Endothelial cell (in vitro differentiated cells): ENCODE measurements around the gene CBR4. TPM values are rescaled to one million over a fixed set of nuclear protein-coding genes. Genes with fewer than 3 reads are reported as not detected.

ENCODE experiments used
- DNase-seq: peaks from one replicate; pipeline ENCODE4 v3.0.0; 2021; ENCODE audit warnings: low spot score
- H3K27ac Mint-ChIP-seq: one replicate; pipeline ENCODE4 v1.8.0; 2021; ENCODE audit warnings: mixed read lengths, inconsistent platforms; ENCODE audit not compliant: unreplicated experiment
- H3K27me3 Mint-ChIP-seq: one replicate; pipeline ENCODE4 v1.8.0; 2021; ENCODE audit warnings: mild to moderate bottlenecking, moderate library complexity, mixed read lengths, inconsistent platforms; ENCODE audit not compliant: unreplicated experiment
- H3K36me3 Mint-ChIP-seq: one replicate; pipeline ENCODE4 v1.8.0; 2021; ENCODE audit warnings: mild to moderate bottlenecking, low read depth, mixed read lengths, inconsistent platforms; ENCODE audit not compliant: unreplicated experiment
- H3K4me1 Mint-ChIP-seq: one replicate; pipeline ENCODE4 v1.8.0; 2021; ENCODE audit warnings: mild to moderate bottlenecking, mixed read lengths, inconsistent platforms; ENCODE audit not compliant: unreplicated experiment
- H3K4me3 Mint-ChIP-seq: one replicate; pipeline ENCODE4 v1.8.0; 2021; ENCODE audit warnings: mild to moderate bottlenecking, mixed read lengths, inconsistent platforms; ENCODE audit not compliant: unreplicated experiment
- H3K9me3 Mint-ChIP-seq: one replicate; pipeline ENCODE4 v1.8.0; 2021; ENCODE audit warnings: mixed read lengths, inconsistent platforms; ENCODE audit not compliant: unreplicated experiment
- CTCF ChIP-seq: fragments of 200-600 bp; sonication (generic); IDR thresholded peaks from one replicate; pipeline ENCODE4 v1.5.0; 2021; ENCODE audit warnings: antibody characterized with exemption; ENCODE audit not compliant: unreplicated experiment
- total RNA-seq: library from RNA; stranded (reverse); fragmentation: NEBNext Ultra II Directional; extraction: Animal tissue kit (Norgen Biotek cat#: 25700); gene quantifications from one replicate; pipeline ENCODE4 v1.2.1, GENCODE V29; 2021; ENCODE audit not compliant: unreplicated experiment

Gene CBR4
- total RNA-seq, 1 donor from 2014 or later = 21.4 TPM

GRCh38 chr4:168945291-168945690, 64.8 kb downstream of the CBR4 start:
- H3K36me3 Mint-ChIP-seq = no peaks in the 10 kb centered on the region
- H3K4me3 Mint-ChIP-seq = no peak overlapping the region
- no peaks in the 10 kb centered on the region for H3K4me1 Mint-ChIP-seq
- no peaks in the 10 kb centered on the region for H3K9me3 Mint-ChIP-seq
- no peak for TF ChIP-seq CTCF
- DNase-seq = no peak
- no peak overlapping the region for H3K27ac Mint-ChIP-seq
- no peaks in the 10 kb centered on the region for H3K27me3 Mint-ChIP-seq

- no peaks in the 10 kb centered on the region for H3K9me3 Mint-ChIP-seq
Observed at GRCh38 chr4:168942985-168943384, 67.1 kb downstream of the CBR4 start.

More at GRCh38 chr4:168942985-168943384, 67.1 kb downstream of the CBR4 start:
- no peak overlapping the region for H3K4me3 Mint-ChIP-seq
- no peaks in the 10 kb centered on the region for H3K4me1 Mint-ChIP-seq
- TF ChIP-seq CTCF = peak; percentile 80
- no peak for DNase-seq
- H3K36me3 Mint-ChIP-seq = no peaks in the 10 kb centered on the region
- no peaks in the 10 kb centered on the region for H3K27me3 Mint-ChIP-seq
- no peak overlapping the region for H3K27ac Mint-ChIP-seq
